ENCODE data around the gene ZNF562.
A peak's percentile ranks its signal among the peaks of the same experiment; 100 is the strongest.

The ZNF562 gene

GRCh38 chr19:9636018-9636417 is 38.9 kb downstream of the ZNF562 start:
- Histone ChIP-seq H3K4me1 (ENCODE audit: control insufficient read depth, insufficient read depth, low read length) (no peaks in the 10 kb centered on the region), H3K9ac (ENCODE audit: low read length) (no peak overlapping the region), H3K4me3 (ENCODE audit: low read length) (no peak overlapping the region), H3K36me3 (ENCODE audit: control insufficient read depth, insufficient read depth, low read length) (peaks cover 7% of the 10 kb centered on the region), H3K27ac (ENCODE audit: low read depth, low read length) (no peak overlapping the region), H3K27me3 (ENCODE audit: control insufficient read depth, insufficient read depth, low read length) (no peaks in the 10 kb centered on the region)

GRCh38 chr19:9627856-9628255 is 47.0 kb downstream of the ZNF562 start:
- H3K4me1 ChIP-seq (ENCODE audit: control insufficient read depth, insufficient read depth, low read length): no peaks in the 10 kb centered on the region

GRCh38 chr19:9622531-9622930 is 52.4 kb downstream of the ZNF562 start:
- H3K27me3 ChIP-seq (ENCODE audit: control insufficient read depth, insufficient read depth, low read length): no peaks in the 10 kb centered on the region
- peak overlapping the region; percentile 22 for H3K4me3 ChIP-seq (ENCODE audit: low read length)
- peaks cover 12% of the 10 kb centered on the region for H3K36me3 ChIP-seq (ENCODE audit: control insufficient read depth, insufficient read depth, low read length)
- no peak overlapping the region for H3K9ac ChIP-seq (ENCODE audit: low read length)
- peak overlapping the region; percentile 34 for H3K27ac ChIP-seq (ENCODE audit: low read depth, low read length)
- H3K4me1 ChIP-seq (ENCODE audit: control insufficient read depth, insufficient read depth, low read length): peaks cover 9% of the 10 kb centered on the region

More at GRCh38 chr19:9627856-9628255, 47.0 kb downstream of the ZNF562 start:
- Histone ChIP-seq H3K36me3 (ENCODE audit: control insufficient read depth, insufficient read depth, low read length) (peaks cover 6% of the 10 kb centered on the region), H3K27ac (ENCODE audit: low read depth, low read length) (no peak overlapping the region), H3K9ac (ENCODE audit: low read length) (no peak overlapping the region), H3K4me3 (ENCODE audit: low read length) (no peak overlapping the region), H3K27me3 (ENCODE audit: control insufficient read depth, insufficient read depth, low read length) (no peaks in the 10 kb centered on the region)

GRCh38 chr19:9621156-9622037 is 53.5 kb downstream of the ZNF562 start, which contains the start of gene ZNF561:
Gene ZNF561 (minus strand): TSS chr19:9621232. CDS start chr19:9619456, 1,776 bp downstream.
- H3K27ac ChIP-seq (ENCODE audit: low read depth, low read length): peak within 1 kb of the TSS; percentile 91
- peaks cover 18% of the 10 kb centered on the region for H3K36me3 ChIP-seq (ENCODE audit: control insufficient read depth, insufficient read depth, low read length)
- peak within 1 kb of the TSS; percentile 92 for H3K9ac ChIP-seq (ENCODE audit: low read length)
- peaks cover 9% of the 10 kb centered on the region for H3K4me1 ChIP-seq (ENCODE audit: control insufficient read depth, insufficient read depth, low read length)
- no peaks in the 10 kb centered on the region for H3K27me3 ChIP-seq (ENCODE audit: control insufficient read depth, insufficient read depth, low read length)
- peak within 1 kb of the TSS; percentile 91 for H3K4me3 ChIP-seq (ENCODE audit: low read length)

- Histone ChIP-seq H3K27ac (ENCODE audit: low read depth, low read length) (peak overlapping the region; percentile 91), H3K4me3 (ENCODE audit: low read length) (peak overlapping the region; percentile 91), H3K4me1 (ENCODE audit: control insufficient read depth, insufficient read depth, low read length) (peaks cover 9% of the 10 kb centered on the region), H3K36me3 (ENCODE audit: control insufficient read depth, insufficient read depth, low read length) (peaks cover 21% of the 10 kb centered on the region), H3K9ac (ENCODE audit: low read length) (peak overlapping the region; percentile 92), H3K27me3 (ENCODE audit: control insufficient read depth, insufficient read depth, low read length) (no peaks in the 10 kb centered on the region)
Observed at GRCh38 chr19:9620842-9621155, 54.1 kb downstream of the ZNF562 start.

- H3K9ac ChIP-seq (ENCODE audit: low read length): no peak overlapping the region
- H3K27me3 ChIP-seq (ENCODE audit: control insufficient read depth, insufficient read depth, low read length): no peaks in the 10 kb centered on the region
- H3K27ac ChIP-seq (ENCODE audit: low read depth, low read length): no peak overlapping the region
- peaks cover 57% of the 10 kb centered on the region for H3K36me3 ChIP-seq (ENCODE audit: control insufficient read depth, insufficient read depth, low read length)
- H3K4me3 ChIP-seq (ENCODE audit: low read length): no peak overlapping the region
- peaks cover 6% of the 10 kb centered on the region for H3K4me1 ChIP-seq (ENCODE audit: control insufficient read depth, insufficient read depth, low read length)
Observed at GRCh38 chr19:9615844-9616243, 59.1 kb downstream of the ZNF562 start.

GRCh38 chr19:9610484-9611113 is 64.3 kb downstream of the ZNF562 start:
- H3K4me1 ChIP-seq (ENCODE audit: control insufficient read depth, insufficient read depth, low read length): no peaks in the 10 kb centered on the region
- H3K27ac ChIP-seq (ENCODE audit: low read depth, low read length): no peak overlapping the region
- H3K36me3 ChIP-seq (ENCODE audit: control insufficient read depth, insufficient read depth, low read length): peaks cover 47% of the 10 kb centered on the region
- H3K9ac ChIP-seq (ENCODE audit: low read length): no peak overlapping the region
- H3K27me3 ChIP-seq (ENCODE audit: control insufficient read depth, insufficient read depth, low read length): no peaks in the 10 kb centered on the region
- no peak overlapping the region for H3K4me3 ChIP-seq (ENCODE audit: low read length)

- Histone ChIP-seq H3K9ac (ENCODE audit: low read length) (no peak overlapping the region), H3K27me3 (ENCODE audit: control insufficient read depth, insufficient read depth, low read length) (no peaks in the 10 kb centered on the region), H3K4me3 (ENCODE audit: low read length) (no peak overlapping the region), H3K36me3 (ENCODE audit: control insufficient read depth, insufficient read depth, low read length) (peaks cover 37% of the 10 kb centered on the region), H3K4me1 (ENCODE audit: control insufficient read depth, insufficient read depth, low read length) (no peaks in the 10 kb centered on the region), H3K27ac (ENCODE audit: low read depth, low read length) (no peak overlapping the region)
Observed at GRCh38 chr19:9608912-9609311, 66.0 kb downstream of the ZNF562 start.

GRCh38 chr19:9597027-9597426 is 77.9 kb downstream of the ZNF562 start:
- no peak overlapping the region for H3K9ac ChIP-seq (ENCODE audit: low read length)
- H3K4me1 ChIP-seq (ENCODE audit: control insufficient read depth, insufficient read depth, low read length): no peaks in the 10 kb centered on the region
- H3K4me3 ChIP-seq (ENCODE audit: low read length): no peak overlapping the region
- H3K27ac ChIP-seq (ENCODE audit: low read depth, low read length): no peak overlapping the region
- H3K36me3 ChIP-seq (ENCODE audit: control insufficient read depth, insufficient read depth, low read length): no peaks in the 10 kb centered on the region
- no peaks in the 10 kb centered on the region for H3K27me3 ChIP-seq (ENCODE audit: control insufficient read depth, insufficient read depth, low read length)

All from rectal smooth muscle tissue (tissue), 1 donor.